IgD-negative memory B cell (primary cell): ENCODE results near the gene RRP12. TPM values are rescaled to one million over a fixed set of nuclear protein-coding genes. Genes with fewer than 3 reads are reported as not detected.
A peak's percentile ranks its signal among the peaks of the same experiment; 100 is the strongest.

Experiments used
- H3K27ac Mint-ChIP-seq, 3 donors: one replicate each; pipeline ENCODE4 v1.8.0; 2020 to 2022; ENCODE audit warnings: mild to moderate bottlenecking in 3 of 3, mixed read lengths in 3 of 3, moderate library complexity in 1 of 3
- H3K27me3 Mint-ChIP-seq: one replicate; pipeline ENCODE4 v1.8.0; 2021; ENCODE audit warnings: mixed read lengths
- H3K36me3 Mint-ChIP-seq: one replicate; pipeline ENCODE4 v1.8.0; 2020; ENCODE audit warnings: mild to moderate bottlenecking, mixed read lengths
- H3K4me1 Mint-ChIP-seq, 3 donors: one replicate each; pipeline ENCODE4 v1.8.0; 2020 to 2022; ENCODE audit warnings: mixed read lengths in 3 of 3, mild to moderate bottlenecking in 1 of 3
- H3K4me3 Mint-ChIP-seq, 4 donors: one replicate each; pipeline ENCODE4 v1.8.0; 2020 to 2022; ENCODE audit warnings: mild to moderate bottlenecking in 4 of 4, mixed read lengths in 4 of 4, moderate library complexity in 3 of 4
- H3K9me3 Mint-ChIP-seq, 3 donors: one replicate each; pipeline ENCODE4 v1.8.0; 2020 to 2021; ENCODE audit warnings: mixed read lengths in 3 of 3, mild to moderate bottlenecking in 1 of 3
- polyA plus RNA-seq: library from polyadenylated mRNA; unstranded; fragments of 300-500 nt; fragmentation: Illumina TruSeq; gene quantifications from one replicate; pipeline ENCODE4 v1.2.3, GENCODE V29; 2021

RRP12 gene
- polyA plus RNA-seq, 1 donor from 2014 or later: 15.0 TPM

DNA sequence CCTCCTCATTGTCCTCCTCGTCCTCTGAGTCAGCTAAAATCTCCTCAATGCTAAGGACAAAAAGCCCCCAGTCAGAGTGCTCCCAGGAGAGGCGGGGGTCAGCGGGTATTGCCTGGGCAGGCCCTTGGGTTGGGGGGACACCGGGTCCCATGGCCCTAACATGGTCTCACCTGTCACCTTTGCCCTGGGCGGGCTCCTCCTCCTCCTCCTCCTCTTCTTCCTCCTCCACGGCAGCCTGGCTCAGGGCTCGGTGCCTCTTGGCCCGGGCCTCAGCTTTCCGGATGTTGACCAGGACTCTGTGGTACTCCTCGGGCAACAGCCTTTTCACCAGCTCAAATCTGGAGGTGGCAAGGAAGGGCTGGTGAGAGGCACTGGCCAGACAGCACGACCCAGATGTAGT lies 34.6 kb downstream of the RRP12 start:
- H3K4me1 Mint-ChIP-seq: peaks cover 17 to 28% (median 20%) of the 10 kb centered on the region in 3 donors
- H3K27me3 Mint-ChIP-seq: no peaks in the 10 kb centered on the region
- no peaks in the 10 kb centered on the region for H3K9me3 Mint-ChIP-seq
- peak overlapping the region; percentile 84 to 96 (median 93) for H3K27ac Mint-ChIP-seq
- H3K4me3 Mint-ChIP-seq: no peak overlapping the region
- peaks cover 9% of the 10 kb centered on the region for H3K36me3 Mint-ChIP-seq

DNA sequence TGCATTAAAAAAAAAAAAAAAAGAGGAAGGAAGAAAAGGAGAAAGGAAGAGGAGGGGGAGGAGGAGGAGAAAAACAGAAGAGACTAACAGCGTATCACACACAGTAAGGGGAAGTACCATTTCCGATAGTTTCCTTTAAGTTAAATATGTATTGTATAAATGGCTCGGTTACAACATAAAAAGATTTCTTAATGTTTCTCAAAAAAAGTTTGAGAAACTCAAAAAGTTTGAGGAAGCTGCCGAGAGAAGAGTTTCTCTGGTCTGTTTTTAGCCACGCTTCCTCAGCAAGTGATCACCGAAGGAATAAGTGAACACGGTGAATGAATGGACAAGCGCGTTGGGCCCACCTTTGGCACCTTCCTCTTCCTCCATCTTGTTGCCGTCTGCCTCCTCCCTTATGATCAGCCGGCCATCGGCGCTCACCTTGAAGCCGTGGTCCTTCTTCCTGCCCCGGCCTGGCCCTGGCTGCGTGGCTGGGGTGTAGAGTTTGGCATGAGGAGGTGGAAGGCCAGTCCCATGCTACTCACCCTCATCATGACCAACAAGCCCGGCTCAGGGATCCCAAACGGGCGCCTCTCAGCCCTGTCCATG lies 35.3 kb downstream of the RRP12 start:
- Mint-ChIP-seq H3K9me3 (no peaks in the 10 kb centered on the region), H3K36me3 (peaks cover 11% of the 10 kb centered on the region), H3K27me3 (no peaks in the 10 kb centered on the region), H3K4me3 (peak overlapping the region; percentile 59 to 90 (median 79)), H3K27ac (peak overlapping the region; percentile 84 to 96 (median 93)), H3K4me1 (peaks cover 17 to 28% (median 20%) of the 10 kb centered on the region in 3 donors)

DNA sequence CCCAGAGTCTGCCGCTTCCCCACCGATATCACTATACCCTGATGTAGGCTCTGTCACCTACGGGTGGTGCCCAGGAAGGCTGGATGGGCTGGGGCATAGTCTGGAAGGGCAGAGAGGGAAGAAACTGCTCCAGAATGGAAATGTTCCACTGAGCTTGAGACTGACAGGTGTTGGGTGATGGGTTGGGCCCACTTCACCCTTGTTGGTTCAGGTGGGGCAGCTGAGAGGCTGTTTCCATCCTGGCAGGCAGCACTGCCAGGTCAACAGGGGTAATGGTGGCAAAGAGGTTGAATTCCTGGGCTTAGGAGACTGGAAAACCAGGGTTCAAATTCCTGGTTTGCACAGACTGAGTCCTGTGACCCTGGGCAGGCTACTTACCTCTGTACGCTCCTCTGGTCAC lies 38.1 kb downstream of the RRP12 start:
- Mint-ChIP-seq H3K9me3 (no peaks in the 10 kb centered on the region), H3K27ac (peak overlapping the region in 2 of 3 donors; percentile 66 to 84)

DNA sequence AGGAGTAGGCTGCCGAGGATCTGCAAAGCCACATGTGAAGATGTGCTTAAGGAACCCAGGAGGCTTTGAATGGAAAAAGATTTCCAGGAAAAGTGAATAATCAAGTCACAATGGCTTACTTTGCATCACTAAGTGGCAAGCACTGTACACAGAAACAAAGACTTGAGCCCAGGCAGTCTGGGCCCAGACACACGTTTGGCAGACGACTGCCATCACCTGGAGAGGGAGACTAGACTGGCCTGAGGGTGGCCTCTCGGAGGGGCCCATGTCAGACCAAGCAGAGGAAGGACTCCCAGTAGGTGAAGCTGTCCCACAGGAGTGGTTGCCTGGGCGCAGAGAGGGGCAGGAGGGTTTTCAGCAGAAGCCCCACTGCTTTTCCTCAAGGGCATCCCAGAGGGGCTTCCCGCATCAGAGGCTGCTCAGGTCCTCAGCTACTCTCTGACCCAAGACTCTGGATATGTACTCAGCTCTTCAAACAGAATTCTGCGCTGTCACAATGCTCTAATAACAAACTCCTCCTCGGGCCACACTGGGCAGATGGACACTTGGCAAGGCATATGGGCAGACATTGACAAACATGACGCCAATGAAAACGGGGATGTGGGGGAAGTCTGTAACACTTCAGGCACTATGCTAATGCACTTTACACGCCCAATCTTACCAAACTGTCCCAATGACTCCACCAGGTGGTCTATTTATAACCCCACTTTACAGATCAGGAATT lies 38.7 kb downstream of the RRP12 start:
- H3K36me3 Mint-ChIP-seq: peaks cover 12% of the 10 kb centered on the region
- no peaks in the 10 kb centered on the region for H3K27me3 Mint-ChIP-seq
- H3K27ac Mint-ChIP-seq: peak overlapping the region in 2 of 3 donors; percentile 66 to 84
- H3K4me1 Mint-ChIP-seq: peaks cover 17 to 25% (median 20%) of the 10 kb centered on the region in 3 donors
- H3K4me3 Mint-ChIP-seq: no peak overlapping the region
- H3K9me3 Mint-ChIP-seq: no peaks in the 10 kb centered on the region

More for the DNA sequence above, 38.1 kb downstream of the RRP12 start:
- Mint-ChIP-seq H3K27me3 (no peaks in the 10 kb centered on the region), H3K4me1 (peaks cover 17 to 25% (median 20%) of the 10 kb centered on the region in 3 donors), H3K36me3 (peaks cover 12% of the 10 kb centered on the region), H3K4me3 (no peak overlapping the region)

DNA sequence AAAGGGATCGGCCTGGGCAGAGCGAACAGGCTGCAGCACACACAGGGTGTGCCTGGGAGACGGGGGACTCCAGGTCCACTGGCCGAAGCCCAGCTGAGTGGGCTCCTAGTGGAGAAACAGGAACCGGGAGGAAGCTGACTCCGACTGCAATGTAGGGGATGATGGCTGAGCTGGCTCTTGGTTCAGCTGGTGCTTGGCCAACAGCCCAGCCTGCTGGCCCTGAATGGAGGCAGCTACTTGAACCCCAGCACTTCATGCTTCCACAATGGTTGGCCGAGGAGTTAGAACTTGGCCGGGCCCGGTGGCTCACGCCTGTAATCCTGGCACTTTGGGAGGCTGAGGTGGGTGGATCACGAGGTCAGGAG lies 39.6 kb downstream of the RRP12 start:
- Mint-ChIP-seq H3K4me1 (peaks cover 15 to 21% (median 20%) of the 10 kb centered on the region in 3 donors), H3K27ac (no peak overlapping the region), H3K27me3 (no peaks in the 10 kb centered on the region), H3K9me3 (no peaks in the 10 kb centered on the region), H3K4me3 (no peak overlapping the region), H3K36me3 (peaks cover 15% of the 10 kb centered on the region)

DNA sequence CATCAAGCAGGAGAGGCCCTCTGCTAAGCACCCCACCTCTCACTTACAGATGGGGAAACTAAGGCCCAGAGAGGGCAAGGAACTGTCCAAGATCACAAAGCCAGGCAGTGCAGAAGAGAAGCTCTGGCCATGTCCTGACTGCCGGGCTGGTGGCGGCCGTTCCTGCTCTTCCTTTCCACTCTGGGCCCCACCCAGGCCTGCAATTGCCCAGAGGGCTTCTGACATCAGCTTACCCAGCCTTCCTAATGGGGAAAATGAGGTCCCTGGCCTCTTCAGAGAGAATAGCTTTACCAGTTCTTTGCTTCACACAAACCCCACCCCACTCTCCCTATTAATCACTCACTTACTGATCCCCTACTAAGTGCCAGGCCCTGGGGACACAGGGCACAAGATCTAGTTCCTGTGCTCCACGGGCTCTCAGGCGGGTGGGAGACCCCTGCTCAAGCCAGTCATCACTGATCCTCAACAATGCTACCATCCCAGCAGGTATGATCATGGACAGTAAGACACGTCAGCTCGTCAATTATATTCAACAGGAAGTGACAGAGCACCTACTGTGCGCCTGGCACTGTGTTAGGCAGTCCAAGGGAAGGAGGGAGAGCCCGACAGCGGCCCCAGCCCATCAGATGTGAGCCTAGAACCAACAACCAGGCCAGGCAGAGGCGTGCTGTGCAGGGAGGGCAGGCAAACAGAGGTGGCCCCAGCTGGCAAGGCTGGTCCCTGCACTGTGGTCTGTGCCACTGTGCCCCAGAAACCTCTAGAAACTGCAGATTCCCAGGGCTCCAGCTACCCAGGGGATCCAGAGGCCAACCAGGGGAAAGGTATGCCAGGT lies 40.2 kb downstream of the RRP12 start:
- peaks cover 15% of the 10 kb centered on the region for H3K36me3 Mint-ChIP-seq
- H3K9me3 Mint-ChIP-seq: no peaks in the 10 kb centered on the region
- H3K4me1 Mint-ChIP-seq: peaks cover 10 to 19% (median 18%) of the 10 kb centered on the region in 3 donors
- no peak overlapping the region for H3K4me3 Mint-ChIP-seq
- H3K27ac Mint-ChIP-seq: peak overlapping the region in 1 of 3 donors; percentile 90
- H3K27me3 Mint-ChIP-seq: no peaks in the 10 kb centered on the region

DNA sequence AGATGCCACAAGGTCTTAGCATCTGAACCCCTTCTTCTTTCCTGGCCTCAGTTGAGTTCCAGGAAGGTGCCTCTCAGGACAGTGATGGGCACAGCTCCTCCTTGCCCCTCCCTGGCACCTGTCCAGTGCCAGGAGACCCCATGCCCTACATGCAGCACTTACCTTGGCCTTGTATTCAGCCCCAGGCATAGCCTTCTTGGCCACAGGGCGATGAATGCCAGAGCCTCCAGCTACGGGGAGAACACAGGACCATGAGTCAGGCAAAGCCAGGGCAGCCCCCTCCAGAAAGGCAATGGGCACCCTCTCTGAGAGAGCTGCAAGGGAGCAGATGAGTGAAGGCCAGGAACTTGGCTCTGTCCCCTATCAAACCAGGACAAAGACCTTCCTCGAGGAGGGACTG lies 42.4 kb downstream of the RRP12 start:
- Mint-ChIP-seq H3K4me1 (peaks cover 0 to 4% (median 0%) of the 10 kb centered on the region in 3 donors), H3K36me3 (peaks cover 7% of the 10 kb centered on the region), H3K27ac (peak overlapping the region in 1 of 3 donors; percentile 24), H3K9me3 (no peaks in the 10 kb centered on the region), H3K27me3 (no peaks in the 10 kb centered on the region), H3K4me3 (no peak overlapping the region)

DNA sequence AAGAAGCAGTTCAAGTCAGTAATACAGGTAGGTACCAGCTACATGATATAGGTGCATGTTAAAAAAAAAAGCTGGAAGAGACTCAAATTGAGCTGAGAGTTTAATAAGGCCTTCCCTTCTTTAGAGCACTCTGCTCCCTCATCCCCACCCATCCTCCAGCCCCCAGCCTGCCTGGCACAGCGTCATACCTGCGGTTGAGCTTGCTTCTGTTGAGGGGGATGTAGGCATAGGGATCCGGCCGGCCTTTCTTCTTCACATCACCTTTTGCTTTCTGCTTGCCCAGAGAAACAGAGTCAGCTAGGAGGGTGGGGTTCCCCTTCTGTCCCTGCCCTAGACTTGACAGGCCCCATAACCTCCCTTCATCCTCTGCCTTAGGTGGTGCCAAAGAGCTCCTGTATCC lies 42.8 kb downstream of the RRP12 start:
- H3K27ac Mint-ChIP-seq: no peak overlapping the region
- no peaks in the 10 kb centered on the region for H3K27me3 Mint-ChIP-seq
- peaks cover 0 to 4% (median 0%) of the 10 kb centered on the region in 3 donors for H3K4me1 Mint-ChIP-seq
- H3K9me3 Mint-ChIP-seq: no peaks in the 10 kb centered on the region
- no peak overlapping the region for H3K4me3 Mint-ChIP-seq
- H3K36me3 Mint-ChIP-seq: peaks cover 7% of the 10 kb centered on the region

DNA sequence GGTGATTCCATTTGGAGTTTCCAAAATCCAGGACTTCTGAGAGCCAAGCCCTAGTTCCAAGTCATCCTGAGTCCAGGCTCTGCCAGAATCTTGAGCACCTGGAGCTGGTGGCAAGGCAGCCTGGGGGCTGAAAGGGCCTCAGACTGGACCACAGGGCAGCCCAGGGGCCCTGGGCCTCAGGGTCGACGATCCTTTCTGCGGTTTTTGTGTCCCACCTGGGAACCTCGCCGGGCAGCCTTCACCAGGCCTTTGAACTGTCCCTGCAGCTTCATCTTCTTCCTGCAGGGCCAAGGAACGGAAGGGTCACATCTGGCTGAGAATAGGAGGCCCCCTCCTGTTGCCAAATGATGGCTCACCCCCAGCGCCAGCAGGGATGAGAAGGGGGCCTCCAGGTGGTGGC lies 44.2 kb downstream of the RRP12 start:
- peaks cover 7% of the 10 kb centered on the region for H3K36me3 Mint-ChIP-seq
- no peaks in the 10 kb centered on the region for H3K9me3 Mint-ChIP-seq
- no peaks in the 10 kb centered on the region for H3K27me3 Mint-ChIP-seq
- no peak overlapping the region for H3K4me3 Mint-ChIP-seq
- H3K27ac Mint-ChIP-seq: no peak overlapping the region
- H3K4me1 Mint-ChIP-seq: no peaks in the 10 kb centered on the region

DNA sequence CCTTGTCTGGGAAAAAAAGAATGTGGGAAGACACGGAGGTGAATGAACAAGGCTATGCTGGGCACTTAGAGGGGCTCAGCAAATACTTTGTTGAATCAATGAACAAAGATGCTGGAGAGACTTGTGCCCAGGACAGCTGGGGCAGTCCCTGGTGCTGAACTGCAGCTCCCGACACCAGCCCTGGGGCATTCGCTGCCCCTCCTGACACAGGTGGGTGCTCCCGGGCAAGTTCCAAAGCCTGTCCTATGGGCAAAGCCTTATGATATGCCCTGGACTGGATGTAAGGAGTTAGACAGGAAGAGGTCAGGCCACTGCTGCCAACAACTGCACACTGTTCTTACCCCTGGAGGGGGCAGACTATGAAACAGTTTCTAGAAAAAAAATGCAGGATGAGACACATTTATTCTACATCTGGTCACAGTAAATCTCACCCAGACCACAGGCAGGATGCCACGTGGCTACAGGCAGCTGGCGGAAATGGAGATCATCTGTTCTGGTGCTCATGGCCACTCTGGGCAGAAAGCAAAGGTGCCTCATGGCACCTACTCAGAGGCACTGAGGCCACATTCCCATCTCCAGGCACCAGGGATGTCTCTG lies 44.7 kb downstream of the RRP12 start:
- H3K27me3 Mint-ChIP-seq: no peaks in the 10 kb centered on the region
- H3K4me3 Mint-ChIP-seq: no peak overlapping the region
- H3K27ac Mint-ChIP-seq: peak overlapping the region in 1 of 3 donors; percentile 63
- peaks cover 7% of the 10 kb centered on the region for H3K36me3 Mint-ChIP-seq
- H3K9me3 Mint-ChIP-seq: no peaks in the 10 kb centered on the region
- no peaks in the 10 kb centered on the region for H3K4me1 Mint-ChIP-seq

DNA sequence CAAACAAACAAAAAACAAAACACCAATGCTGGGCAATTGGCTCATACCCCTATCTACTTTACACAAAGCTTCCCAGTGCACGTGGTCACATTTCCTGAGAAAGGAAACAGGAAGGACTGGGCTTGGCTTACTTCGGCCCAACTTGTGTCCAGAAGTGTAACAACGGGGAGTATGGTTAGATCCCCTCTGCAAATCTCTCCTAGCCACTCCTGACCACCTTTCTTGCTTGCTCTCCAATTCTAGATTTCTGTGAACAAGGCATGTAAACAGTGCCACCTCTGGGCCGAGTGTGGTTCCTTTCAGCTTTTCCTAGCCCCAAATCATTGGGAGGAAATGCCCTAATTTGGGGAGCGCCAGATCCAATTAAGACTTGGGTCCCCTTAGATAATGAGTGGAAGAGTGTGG lies 45.6 kb downstream of the RRP12 start:
- H3K9me3 Mint-ChIP-seq: no peaks in the 10 kb centered on the region
- H3K4me1 Mint-ChIP-seq: no peaks in the 10 kb centered on the region
- peak overlapping the region in 1 of 3 donors; percentile 63 for H3K27ac Mint-ChIP-seq
- H3K36me3 Mint-ChIP-seq: peaks cover 6% of the 10 kb centered on the region
- no peaks in the 10 kb centered on the region for H3K27me3 Mint-ChIP-seq
- no peak overlapping the region for H3K4me3 Mint-ChIP-seq

DNA sequence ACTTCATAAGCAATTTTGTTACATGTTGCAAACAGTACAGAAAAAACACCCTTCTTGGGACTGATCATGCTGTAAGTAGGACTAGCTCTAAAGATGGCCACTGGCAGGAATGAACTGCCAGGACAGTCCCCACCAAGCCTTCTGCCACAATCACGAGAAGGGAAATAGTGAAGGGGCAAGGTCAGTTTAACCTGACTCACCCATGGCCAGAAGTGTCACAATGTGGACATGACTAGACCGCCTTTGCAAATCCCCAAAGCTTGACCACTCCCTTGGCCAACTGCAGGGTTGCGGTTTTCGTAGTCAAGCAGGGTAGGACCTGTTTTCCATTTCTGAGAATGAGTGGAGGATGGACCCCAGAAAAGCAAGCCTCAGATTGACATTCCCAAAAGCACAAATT lies 47.2 kb downstream of the RRP12 start:
- no peaks in the 10 kb centered on the region for H3K9me3 Mint-ChIP-seq
- H3K27ac Mint-ChIP-seq: no peak overlapping the region
- H3K4me3 Mint-ChIP-seq: no peak overlapping the region

DNA sequence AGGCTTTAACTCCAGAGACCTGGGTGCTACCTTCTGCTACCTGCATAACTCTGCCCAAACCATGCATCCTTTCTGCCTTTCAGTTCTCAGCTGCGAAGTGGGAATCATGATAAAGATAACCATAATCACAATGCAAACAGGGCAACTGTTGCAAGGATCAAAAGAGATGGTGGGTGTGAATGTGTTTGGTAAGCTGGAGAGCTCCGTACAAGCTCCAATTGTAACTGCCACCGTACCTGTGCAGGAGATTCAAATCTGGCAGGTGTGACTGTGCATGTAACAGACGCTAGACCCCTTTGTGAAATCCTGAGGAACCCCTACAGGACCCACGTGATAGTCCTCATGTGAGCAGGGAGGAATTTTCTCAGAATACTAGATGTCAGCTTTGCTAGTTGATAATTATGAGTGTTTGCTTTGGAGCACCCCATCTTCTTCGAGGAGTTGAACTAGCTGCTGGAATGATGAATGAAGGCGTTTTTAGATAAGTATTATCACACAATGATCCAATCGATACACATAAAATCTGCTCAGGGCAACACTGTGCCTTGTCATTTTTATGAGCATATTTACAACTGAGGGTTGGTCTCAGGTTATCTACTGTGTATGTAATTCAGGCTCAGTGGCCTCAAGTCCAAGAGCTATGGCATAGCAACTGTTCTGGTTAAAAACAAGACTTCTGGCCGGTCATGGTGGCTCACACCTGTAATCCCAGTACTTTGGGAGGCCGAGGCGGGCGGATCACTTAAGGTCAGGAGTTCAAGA lies 51.2 kb downstream of the RRP12 start:
- H3K36me3 Mint-ChIP-seq: no peaks in the 10 kb centered on the region
- no peaks in the 10 kb centered on the region for H3K4me1 Mint-ChIP-seq
- H3K27ac Mint-ChIP-seq: peak overlapping the region in 1 of 3 donors; percentile 16
- no peaks in the 10 kb centered on the region for H3K27me3 Mint-ChIP-seq
- no peak overlapping the region for H3K4me3 Mint-ChIP-seq
- H3K9me3 Mint-ChIP-seq: no peaks in the 10 kb centered on the region

More for the DNA sequence above, 47.2 kb downstream of the RRP12 start:
- Mint-ChIP-seq H3K36me3 (peaks cover 5% of the 10 kb centered on the region), H3K4me1 (no peaks in the 10 kb centered on the region), H3K27me3 (no peaks in the 10 kb centered on the region)

DNA sequence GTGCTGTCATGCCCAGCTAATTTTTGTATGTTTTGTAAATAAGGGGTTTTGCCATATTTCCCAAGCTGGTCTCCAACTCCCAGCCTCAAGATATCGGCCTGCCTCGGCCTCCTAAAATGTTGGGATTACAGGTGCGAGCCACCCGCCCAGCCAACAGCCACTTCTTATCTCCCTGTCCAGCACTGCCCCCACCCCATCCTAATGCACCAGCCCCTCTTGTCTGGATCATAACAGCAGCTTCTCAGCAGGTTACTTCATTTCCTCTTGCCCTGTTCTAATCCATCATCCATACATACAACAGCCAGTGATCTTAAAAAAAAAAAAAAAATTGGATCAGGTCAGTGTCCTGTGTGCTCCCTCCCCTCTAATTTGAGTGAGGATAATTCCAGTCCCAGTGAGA lies 53.8 kb downstream of the RRP12 start:
- Mint-ChIP-seq H3K27ac (peak overlapping the region in 1 of 3 donors; percentile 53), H3K4me3 (no peak overlapping the region), H3K27me3 (no peaks in the 10 kb centered on the region), H3K36me3 (no peaks in the 10 kb centered on the region), H3K9me3 (no peaks in the 10 kb centered on the region), H3K4me1 (no peaks in the 10 kb centered on the region)
